Endometrial microvascular endothelial cells (primary cell): ENCODE data around the gene MUC20. TPM values are rescaled to one million over a fixed set of nuclear protein-coding genes. Genes with fewer than 3 reads are reported as not detected.
"Not testable (repeated sequence)": the region's sequence is repeated elsewhere in the genome, so short reads cannot be mapped to it uniquely, and the experiment has no call there.

Experiments used
- in situ Hi-C: cut with HindIII; loops from 2 replicates; pipeline ENCODE4 v1.10.0; 2017; ENCODE audit warnings: low sequenced_read_pairs, low pct_unique_long_range_greater_than_20kb; ENCODE audit errors: inconsistent ontology term
- total RNA-seq: library from RNA; depleted of rRNA; stranded (reverse); fragments of >200 nt; gene quantifications from one replicate; pipeline ENCODE4 v1.2.3, GENCODE V29; 2015; ENCODE audit errors: inconsistent ontology term

MUC20 gene, protein sequence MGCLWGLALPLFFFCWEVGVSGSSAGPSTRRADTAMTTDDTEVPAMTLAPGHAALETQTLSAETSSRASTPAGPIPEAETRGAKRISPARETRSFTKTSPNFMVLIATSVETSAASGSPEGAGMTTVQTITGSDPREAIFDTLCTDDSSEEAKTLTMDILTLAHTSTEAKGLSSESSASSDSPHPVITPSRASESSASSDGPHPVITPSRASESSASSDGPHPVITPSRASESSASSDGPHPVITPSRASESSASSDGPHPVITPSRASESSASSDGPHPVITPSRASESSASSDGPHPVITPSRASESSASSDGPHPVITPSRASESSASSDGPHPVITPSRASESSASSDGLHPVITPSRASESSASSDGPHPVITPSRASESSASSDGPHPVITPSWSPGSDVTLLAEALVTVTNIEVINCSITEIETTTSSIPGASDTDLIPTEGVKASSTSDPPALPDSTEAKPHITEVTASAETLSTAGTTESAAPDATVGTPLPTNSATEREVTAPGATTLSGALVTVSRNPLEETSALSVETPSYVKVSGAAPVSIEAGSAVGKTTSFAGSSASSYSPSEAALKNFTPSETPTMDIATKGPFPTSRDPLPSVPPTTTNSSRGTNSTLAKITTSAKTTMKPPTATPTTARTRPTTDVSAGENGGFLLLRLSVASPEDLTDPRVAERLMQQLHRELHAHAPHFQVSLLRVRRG
- 0.37 TPM for total RNA-seq

DNA sequence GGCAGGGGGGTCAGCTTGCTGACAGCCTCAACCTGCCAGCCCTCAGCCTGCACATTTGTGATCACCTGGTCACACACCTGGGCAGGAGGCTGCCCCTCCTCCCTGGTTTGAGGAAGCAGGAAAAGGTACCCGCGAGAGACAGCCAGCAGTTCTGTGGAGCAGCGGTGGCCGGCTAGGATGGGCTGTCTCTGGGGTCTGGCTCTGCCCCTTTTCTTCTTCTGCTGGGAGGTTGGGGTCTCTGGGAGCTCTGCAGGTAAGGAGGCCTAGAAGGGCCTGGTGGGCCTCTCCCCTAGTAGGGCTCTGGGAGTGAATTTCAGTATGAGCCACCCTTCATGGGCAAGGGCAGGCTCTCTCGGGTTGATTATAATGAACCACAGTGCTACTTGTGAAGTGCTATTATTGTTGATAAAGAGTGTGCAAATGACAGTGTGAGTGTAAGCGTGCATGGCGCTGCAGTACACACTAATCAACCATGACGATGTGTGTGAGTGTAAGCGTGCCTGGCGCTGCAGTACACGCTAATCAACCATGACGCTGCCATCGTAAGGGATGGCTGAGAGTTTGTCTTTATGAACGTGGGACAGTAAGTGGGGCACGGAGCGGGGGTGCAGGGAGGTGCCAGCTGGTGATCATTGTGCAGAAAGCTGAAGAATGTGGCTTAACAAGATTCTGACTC, at the start of gene MUC20:
MUC20 (plus strand) TSS at position 148 of the 676 bp plus-strand sequence; CDS start at position 178, 30 bp downstream.
- in situ Hi-C loops = not testable (repeated sequence)

DNA sequence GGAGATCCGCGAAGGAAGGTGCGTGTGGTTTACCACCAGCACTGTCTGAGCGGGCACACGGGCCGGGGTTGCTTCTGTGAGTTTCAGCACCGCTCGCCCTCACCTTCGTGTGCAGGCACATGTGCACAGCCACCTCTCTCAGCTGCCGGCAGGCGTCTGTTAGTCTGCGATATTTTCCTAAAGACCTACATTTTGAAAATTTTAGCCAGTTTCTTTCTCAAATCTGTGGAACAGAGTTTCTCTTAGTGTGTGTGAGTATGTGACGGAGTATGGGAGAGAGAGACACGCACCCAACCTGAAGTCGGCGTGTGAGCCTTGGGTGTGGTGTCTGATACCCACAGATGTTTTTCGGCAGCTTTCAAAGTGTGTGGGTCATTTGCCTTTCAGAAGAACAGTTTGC, 49.5 kb upstream of the MUC20 start:
- in situ Hi-C loops = not testable (repeated sequence)

DNA sequence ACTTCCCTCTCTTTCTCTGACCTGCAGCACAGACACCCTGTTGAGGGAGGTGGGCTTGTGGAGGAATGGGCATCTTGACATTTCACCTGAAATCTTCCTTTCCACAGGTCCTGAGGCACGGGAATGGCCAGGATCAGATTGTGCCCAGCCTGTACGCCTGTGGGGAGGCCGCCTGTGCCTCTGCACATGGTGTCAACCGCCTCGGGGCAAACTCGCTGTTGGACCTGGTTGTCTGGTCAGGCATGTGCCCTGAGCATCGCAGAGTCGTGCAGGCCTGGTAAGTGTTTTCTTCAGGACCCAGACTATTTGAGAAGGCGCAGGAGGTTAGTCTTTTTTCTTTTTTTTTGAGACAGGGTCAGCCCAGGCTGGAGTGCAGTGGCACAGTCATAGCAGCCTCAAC, 47.1 kb upstream of the MUC20 start:
- in situ Hi-C loops = not testable (repeated sequence)

DNA sequence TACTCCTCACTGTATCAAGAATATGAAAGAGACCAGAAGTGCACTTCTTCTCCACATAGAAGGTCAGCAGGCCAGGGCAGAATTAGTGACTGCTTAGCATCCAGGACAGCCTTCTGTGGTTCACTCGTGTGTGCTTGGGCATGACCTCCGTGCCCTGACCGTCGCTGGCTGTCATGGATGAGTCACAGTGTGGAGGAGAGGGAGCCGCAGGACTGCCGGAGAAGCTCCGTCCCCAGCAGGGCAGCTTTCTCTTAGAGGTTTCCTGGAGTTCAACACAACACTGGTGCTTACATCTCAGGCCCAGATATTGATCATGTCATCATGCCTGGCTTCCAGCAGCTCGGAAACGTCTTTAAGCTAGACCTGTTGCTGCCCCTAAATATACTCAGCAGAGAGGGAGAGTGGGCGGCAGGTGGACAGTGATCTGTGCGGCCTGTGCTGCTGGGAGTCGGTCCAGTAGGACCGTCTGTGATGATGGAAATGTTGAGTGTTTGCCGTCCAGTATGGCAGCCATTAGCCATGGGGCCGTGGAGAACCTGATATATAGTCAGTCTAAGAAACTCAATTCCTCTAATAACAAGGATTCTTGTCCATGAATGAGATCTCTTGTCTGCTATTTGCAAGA, 42.3 kb upstream of the MUC20 start:
- in situ Hi-C loops = not testable (repeated sequence)

DNA sequence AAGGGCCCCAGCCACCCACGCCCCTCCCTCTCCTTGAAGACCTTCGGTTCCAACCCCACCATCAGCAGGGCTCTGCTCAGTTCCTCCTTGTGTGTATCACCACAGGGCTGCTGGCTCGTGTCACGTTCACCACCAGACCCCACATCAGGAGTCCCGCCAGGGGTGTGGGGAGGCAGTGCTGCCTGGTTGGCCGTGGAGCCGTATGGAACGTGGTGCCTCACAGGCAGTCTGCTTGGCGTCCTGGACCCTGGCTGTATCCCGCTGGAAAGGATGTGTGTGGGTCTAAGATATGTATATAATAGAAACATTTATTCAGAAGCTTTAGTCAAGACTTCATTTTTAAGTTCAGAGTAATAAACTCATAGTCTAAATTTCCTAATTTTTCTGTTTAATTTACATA, 40.1 kb upstream of the MUC20 start:
- in situ Hi-C loops = not testable (repeated sequence)

DNA sequence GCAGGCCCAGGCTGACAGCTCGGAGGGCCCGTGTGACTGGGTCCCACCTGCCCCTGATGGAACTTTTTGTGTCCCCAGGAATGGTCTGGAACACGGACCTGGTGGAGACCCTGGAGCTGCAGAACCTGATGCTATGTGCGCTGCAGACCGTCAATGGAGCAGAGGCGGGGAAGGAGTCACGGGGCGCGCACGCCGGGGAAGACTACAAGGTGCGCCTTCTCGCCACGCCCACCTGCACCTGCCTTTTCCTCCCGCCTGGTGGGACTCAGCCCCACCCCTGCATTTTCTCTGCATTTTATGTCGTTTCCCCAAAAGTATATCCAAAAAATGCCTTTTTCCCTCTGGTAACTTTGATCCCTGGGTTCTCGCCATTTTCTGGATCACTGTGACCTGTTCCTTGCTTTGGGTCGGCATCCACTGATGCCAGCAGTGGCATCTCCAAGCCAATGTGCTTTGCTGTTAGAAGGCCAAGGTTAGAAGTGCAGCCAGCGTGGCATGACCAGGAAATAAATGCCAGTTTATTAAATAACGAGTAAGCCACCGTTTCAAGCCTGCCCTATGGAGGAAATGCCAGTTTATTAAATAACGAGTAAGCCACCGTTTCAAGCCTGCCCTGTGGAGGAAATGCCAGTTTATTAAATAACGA, 39.2 kb upstream of the MUC20 start:
- in situ Hi-C loops = not testable (repeated sequence)

DNA sequence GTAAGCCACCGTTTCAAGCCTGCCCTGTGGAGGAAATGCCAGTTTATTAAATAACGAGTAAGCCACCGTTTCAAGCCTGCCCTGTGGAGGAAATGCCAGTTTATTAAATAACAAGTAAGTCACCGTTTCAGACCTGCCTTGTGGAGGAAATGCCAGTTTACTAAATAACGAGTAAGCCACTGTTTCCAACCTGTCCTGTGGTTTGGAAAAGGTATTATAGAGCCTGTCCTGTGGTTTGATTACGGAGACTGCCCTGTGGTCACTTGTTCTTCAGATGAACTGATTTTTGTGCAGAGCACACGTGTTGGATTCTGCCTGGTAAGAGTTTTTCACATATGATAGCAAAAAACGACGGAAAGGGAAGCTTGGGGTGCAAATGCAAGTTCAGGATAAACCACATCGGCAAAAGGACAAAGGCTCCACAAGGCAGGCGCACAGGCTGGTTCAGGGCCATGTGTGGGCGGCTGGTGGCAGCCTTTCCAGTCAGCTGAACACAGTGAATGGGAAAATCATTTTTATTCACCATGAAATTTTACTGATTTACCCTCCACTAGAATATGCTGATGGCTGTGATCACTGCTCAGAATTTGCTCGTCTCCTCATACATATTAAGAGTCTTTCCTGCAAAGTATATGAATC, 38.6 kb upstream of the MUC20 start:
- in situ Hi-C loops = not testable (repeated sequence)

DNA sequence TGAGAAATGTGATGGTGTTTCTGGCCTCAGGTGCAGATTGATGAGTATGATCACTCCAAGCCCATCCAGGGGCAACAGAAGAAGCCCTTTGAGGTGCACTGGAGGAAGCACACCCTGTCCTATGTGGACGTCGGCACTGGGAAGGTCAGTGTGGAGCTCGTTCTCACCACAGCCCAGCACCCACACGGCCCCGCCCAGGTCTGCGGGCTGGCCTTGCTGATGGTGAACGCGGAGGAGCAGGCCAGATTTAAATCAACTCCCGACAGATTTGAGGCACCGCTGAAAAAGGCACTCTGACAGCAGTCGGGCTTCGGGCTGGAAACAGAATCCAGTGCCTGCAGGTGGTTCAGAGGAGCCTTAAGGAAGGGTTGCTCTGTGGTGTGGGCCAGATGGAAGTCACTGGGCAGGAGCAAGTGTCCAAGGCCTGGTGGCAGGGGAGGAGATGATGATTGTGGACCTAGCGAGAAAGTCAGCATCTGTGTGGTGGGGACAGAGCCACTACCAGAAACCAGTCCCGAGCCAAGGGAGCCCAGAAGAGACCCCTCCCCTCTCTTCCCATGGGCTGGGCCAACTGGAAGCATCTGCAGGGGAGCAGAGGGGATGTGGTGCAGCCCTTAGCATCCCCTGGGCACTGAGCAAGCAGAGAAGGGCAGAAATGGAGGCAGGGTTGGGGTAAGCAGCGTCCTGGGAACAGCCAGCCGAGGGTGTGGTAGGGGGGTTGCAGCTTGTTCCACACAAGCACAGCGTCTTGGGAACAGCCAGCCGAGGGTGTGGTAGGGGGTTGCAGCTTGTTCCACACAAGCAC, 36.9 kb upstream of the MUC20 start:
- in situ Hi-C loops = not testable (repeated sequence)

DNA sequence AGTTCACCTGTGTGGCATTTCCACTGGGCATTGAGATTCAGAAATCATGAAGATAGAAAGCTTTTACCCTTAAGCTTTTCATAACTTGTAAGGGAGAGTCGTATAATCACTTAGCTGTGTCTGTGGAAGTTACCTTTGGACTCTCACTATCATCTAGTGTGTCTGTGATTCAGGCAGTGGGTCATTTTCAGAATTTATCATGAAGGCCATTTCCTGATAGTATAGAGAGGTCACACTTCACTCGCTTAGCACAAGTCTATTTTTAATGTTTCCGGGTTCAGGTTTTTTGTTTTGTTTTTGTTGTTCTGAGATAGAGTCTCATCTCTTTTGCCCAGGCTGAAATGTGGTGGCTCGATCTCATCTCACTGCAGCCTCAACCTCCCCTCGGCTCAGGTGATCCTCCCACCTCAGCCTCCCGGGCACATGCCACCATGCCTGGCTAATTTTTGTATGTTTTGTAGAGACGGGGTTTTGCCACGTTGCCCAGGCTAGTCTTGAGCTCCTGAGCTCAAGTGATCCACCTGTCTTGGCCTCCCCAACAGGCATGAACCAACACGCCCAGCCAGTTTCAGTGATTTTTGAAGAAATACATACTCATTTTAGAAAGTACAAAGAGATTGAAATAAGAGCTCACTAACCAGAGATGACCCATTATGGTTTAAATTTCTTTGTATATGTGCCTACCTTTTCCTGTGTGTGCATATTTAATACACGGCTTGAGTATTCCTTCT, 36.1 kb upstream of the MUC20 start:
- in situ Hi-C loops = not testable (repeated sequence)

DNA sequence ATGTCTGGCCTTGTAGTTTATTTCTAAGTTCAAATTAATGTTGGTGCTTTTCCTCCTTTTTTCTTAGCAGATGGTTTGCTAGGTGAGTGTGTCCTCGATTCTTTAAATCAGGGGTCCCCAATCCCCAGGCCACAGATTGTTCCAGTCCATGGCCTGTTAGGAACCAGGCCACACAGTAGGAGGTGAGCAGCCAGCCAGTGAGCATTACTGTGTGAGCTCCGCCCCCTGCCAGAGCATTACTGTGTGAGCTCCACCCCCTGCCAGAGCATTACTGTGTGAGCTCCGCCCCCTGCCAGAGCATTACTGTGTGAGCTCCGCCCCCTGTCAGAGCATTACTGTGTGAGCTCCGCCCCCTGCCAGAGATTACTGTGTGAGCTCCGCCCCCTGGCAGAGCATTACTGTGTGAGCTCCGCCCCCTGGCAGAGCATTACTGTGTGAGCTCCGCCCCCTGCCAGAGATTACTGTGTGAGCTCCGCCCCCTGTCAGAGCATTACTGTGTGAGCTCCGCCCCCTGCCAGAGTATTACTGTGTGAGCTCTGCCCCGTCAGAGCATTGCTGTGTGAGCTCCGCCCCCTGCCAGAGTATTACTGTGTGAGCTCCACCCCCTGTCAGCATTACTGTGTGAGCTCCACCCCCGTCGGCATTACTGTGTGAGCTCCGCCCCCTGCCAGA, 34.1 kb upstream of the MUC20 start:
- in situ Hi-C loops = not testable (repeated sequence)

DNA sequence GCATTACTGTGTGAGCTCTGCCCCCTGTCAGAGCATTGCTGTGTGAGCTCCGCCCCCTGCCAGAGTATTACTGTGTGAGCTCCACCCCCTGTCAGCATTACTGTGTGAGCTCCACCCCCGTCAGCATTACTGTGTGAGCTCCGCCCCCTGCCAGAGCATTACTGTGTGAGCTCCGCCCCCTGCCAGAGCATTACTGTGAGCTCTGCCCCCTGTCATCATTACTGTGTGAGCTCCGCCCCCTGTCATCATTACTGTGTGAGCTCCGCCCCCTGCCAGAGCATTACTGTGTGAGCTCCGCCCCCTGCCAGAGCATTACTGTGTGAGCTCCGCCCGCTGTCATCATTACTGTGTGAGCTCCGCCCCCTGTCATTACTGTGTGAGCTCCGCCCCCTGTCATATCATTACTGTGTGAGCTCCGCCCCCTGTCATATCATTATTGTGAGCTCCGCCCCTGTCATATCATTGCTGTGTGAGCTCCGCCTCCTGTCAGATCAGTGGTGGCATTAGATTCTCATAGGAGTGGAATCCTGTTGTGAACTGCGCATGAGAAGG, 33.5 kb upstream of the MUC20 start:
- in situ Hi-C loops = not testable (repeated sequence)

DNA sequence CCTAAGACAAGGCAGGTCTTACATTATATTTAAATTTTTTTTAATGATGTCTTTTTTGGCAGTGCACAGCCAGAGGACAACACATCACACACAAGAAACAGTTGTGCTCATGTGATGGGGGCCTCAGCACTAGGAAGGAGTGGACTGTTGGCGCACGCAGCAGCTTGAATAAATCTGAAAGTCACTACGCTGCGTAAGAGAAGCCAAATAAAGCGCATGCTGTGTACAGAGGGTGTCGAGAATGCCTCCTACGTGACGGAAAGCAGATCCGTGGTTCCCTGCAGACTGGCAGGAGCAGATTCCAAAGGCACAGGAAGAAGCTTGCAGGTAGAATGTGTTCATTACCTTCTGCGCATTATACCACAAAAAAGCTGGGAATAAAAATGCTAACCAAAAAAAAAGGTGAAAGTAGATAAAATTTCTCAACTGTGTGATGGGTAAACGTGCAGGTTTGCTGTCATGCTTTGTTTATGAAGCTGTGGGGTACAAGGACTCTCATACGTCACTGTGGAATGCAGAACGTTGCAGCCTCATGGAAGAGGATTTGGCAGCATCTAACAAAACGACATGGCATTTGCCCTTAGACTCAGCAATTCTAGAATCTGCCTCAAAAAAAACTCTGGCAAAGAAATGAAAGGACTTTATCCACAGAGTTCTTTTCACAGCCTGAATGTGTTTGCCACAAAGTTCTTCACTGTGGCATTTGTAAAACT, 32.2 kb upstream of the MUC20 start:
- in situ Hi-C loops = not testable (repeated sequence)

DNA sequence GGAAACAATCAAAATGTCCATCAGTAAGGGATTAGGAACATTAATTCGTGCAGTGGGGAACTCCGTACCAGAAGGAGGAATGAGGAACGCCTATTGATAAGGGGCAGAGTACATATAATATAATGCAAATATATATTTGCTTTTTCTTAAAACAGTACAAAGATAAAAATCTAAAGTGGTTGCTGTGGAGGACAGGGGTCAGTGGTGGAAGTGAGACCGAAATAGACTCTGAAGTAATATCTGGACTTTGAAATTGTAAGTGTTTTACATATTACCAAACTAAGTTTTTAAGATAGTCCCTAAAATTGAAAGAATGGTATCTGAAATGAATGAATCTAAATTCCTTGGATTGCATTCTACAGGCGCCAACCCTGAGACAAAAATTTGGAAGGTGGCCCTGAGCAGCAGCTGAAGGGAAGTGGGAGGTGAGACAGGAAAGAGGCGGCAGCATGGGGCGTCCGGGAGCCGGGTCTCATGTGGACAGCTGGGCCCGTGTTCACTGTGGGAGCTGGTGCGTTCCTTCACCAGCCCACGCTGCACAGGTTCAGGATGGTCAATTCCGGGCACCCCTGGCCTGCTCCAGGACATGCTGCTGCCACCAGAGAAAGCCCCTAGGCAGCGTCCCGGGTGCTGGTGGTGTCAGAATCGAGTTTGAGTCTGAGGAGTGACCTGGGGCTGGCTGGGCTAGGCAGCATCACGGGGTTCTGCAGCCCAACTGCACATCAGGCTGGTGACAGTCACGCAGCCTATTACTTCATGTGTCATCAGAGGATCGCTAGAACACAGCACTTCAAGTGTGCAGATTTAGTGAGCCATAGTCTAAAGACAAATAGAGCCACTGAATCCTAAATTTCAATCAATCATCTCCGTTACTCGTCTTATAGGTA, 31.4 kb upstream of the MUC20 start:
- in situ Hi-C loops = not testable (repeated sequence)

DNA sequence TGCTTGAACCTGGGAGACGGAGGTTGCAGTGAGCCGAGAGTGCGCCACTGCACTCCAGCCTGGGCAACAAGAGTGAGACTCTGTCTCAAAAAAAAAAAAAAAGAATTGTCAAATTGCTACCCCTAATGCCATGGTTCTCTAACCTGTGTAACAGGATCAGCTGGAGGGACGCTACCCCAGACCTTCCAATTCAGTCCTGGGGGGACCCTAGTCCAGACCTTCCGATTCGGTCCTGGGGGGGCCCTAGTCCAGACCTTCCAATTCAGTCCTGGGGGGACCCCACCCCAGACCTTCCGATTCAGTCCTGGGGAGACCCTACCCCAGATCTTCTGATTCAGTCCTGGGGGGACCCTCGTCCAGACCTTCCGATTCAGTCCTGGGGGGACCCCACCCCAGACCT, 29.8 kb upstream of the MUC20 start:
- in situ Hi-C loops = no loop called here
